Pulmonary artery endothelial cell (primary cell): Measurements from ENCODE around the gene PAQR9. TPM values are rescaled to one million over a fixed set of nuclear protein-coding genes. Genes with fewer than 3 reads are reported as not detected.

Experiments used
- DNase-seq: peaks from one replicate; pipeline ENCODE4 v3.0.0-alpha.2; 2011; ENCODE audit warnings: low read depth, low spot score
- total RNA-seq: library from RNA; depleted of rRNA; stranded (reverse); fragments of >200 nt; gene quantifications from 2 replicates; pipeline ENCODE4 v1.2.3, GENCODE V29; 2014

PAQR9 gene
- total RNA-seq, 1 donor from 2014 or later, result not detected

DNA sequence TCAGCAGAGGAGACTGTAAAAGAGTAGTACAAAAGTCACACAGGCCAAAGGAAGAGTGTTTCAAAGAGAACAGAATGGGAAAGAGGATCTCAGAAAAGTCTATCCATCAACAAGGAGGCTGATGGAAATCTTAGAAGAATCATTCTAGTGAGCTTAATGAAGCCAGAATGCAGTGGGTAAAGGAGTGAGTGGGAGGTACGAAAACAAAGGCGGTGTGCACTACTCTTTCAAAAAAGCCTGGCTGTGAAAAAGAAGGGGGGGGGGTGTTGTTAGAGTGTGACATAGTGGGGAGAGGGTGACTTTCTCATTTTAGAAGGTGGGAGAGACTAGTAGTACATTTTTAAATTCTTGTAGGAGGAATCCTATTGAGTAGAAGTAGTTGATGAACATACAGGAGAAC lies 11.7 kb downstream of the PAQR9 start:
- DNase-seq, result no peak

DNA sequence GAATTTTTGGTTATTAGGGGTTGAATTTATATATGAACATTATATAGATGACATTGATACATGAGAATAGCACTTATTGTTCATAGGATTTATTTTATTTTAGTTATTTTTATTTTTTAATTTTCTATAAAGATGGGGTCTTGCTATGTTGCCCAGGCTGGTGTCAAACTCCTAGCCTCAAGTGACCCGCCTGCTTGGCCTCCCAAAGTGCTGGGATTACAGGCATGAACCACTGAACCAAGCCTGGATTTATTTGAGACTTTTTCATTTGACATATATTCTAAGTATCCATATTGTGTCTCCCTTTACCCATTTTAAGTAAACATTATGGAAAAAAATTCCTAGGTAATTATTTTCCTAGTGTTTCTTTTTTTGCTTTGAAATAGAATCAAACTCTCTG lies 12.5 kb downstream of the PAQR9 start:
- no peak for DNase-seq

DNA sequence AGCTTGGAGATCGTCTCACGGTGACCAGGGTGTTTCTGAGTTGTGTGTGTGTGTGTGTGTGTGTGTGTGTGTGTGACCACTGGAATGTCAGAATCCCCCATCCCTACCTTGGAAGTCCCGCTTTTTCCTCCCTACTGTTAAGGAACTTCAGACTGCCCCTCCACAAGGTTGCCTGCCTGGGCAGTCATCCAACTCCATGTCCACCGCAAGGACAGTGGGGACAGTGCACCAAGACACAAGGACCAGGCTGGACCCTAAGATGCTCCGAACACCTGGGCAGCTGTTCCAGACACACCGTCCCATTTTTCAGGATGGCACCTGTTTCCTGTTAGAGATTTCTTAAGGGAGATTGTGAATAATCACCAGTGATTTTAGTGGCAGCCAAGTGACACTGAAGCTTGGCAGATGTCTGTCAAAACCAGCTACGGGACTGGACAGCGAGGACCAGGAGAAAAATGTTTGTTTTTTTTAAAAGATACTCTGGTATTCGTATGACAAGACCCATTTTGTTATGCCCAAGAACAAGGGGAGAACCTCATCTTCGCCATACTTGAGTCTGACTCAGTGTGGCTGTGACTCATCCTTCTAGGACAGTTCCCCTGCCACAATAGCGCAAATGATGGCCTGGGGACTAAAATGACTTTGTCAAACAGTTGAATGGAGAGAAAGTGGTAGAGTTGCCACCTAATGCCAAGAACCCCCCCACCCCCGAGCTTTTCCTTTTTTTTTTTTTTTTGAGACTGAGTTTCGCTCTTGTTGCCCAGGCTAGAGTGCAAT lies 15.5 kb downstream of the PAQR9 start:
- DNase-seq, result no peak

DNA sequence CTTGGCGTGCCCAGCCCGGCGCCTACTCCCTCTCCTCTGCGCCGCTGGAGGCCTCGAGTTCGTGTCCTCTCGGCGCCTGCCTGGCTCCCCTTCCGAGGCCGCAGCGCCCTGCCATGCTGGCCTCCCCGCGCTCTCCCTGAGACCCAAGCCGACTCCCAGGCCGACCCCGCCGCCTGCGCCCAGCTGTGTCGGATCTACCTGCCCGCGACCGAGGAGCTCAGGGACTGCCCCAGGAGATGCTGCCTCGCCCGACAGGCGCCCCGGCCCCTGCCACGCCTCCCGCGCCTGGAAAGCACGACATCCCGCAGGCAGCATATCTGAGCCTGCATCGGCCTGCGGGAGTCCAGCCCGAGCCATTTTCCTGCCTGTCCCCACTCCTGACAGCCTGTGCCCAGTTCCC lies 16.1 kb downstream of the PAQR9 start:
- no peak for DNase-seq

DNA sequence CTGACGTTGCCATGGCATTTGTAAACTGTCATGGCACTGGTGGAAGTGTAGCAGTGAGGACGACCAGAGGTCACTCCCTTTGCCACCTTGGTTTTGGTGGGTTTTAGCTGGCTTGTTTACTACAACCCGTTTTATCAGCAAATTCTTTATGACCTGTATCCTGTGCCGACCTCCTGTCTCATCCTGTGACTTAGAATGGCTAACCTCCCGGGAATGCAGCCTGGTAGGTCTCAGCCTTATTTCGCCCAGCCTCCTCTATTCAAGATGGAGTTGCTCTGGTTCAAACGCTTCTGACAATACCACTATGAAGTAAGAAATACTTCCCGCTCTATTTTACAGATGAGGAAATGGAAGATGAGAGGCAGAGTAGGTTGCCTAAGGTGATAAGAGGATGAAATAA lies 16.6 kb downstream of the PAQR9 start:
- DNase-seq, result no peak

DNA sequence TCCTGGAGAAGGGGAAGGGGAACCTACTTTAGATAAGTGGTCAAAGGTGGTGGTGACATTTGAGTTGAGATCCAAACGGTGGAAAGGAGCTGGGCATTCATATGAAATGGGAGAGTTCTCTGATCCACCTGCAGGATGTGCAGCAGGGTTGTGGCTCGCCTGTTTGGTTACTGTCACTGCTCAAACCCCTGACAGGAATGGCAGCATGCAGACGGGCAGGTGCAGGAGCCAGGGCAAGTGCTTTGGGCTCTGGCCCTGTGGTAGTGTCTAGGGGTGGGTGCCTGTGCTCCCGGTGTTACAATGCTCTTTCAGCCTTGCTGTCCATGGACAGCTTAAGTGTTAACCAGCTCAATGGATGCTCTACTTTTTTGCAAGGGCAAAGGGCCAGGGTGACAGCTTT lies 18.5 kb downstream of the PAQR9 start:
- DNase-seq, result no peak

DNA sequence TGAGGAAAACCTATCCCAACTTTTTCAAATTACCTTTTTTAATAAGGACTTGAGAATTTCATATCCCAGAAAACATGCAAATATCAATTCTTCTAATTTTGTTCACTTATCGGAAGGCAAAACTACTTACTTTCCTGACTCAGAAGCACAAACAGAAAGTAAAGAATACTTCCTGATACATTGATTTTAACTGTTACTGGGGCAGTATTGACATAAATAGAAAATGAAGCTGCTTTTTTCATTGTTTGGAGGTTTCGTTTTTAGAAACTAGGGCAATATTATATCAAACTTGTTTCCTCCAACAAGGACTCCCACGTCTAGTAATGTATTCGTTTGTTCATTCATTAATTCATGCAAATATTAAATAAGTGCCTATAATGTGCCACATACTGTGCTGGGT lies 19.1 kb downstream of the PAQR9 start:
- DNase-seq, result no peak

DNA sequence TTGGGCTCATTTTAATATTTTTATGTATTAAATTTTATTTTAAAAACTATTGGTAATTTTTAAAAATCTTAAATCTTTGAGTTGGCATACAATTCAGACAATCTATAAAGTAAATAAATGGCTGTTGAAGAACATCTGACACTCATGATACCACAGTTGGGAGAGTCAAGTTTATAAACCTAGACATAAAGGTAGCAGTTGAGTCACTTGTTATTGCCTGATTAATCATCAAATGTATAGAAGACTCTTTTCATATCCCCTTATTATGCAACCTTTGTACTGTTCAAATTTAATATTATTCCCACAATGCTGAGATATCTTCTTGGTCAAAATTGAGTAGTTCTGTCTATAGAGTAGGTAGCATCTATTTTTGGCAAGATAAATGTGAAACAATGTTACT lies 19.6 kb downstream of the PAQR9 start:
- DNase-seq, result no peak

DNA sequence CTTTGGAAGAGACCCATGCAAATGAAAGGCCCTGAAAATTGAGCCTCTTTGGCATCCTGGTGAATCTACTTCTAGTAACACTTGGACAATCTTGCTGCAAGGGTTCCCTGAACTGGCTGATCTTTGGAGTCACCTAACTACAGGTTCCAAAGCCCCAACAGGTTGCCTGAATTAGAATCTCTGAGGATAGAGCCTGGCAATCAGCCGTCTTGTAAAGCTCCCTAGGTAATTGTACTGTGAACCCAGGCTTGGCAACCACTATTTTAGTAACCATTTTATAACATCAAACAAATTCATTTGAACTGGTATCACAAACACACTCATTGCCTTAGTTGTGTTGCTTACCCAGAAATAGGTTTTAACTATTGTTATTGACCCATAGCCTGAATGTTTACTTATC lies 20.1 kb downstream of the PAQR9 start:
- no peak for DNase-seq

DNA sequence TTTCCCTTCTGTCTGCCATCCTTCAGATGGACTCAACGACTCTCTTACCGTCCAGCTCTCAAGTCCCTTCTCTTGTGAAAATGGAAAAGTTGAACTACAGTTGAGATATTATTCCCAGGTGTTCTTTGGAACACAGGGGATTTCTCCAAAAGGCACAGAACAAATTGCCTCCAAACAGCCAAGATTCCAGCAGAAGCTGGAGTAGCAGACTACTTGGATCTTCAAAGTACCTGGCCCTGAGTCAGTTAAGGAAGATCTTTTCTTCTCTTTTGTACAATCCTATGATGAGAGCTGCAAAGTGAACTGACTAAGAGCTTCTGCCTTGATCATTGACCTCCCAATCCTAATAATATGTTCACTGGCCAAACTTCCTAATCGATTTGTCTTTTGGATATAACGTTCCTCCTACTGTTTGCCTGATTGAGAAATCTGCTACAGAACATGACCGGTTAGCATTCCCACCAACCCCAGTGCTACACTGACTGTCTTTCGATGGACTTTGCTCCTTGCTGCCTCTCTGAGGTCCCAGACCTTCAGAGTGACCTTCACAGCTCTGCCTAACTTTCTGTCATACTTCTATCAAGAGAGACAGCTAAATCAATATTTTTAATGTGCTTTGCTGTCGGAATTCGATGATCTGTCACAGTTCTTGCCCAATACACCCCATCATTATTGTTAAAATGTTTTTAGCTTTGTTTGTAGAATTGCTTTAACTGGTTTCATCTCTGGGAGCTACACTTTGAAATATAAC lies 21.9 kb downstream of the PAQR9 start:
- DNase-seq, result no peak

DNA sequence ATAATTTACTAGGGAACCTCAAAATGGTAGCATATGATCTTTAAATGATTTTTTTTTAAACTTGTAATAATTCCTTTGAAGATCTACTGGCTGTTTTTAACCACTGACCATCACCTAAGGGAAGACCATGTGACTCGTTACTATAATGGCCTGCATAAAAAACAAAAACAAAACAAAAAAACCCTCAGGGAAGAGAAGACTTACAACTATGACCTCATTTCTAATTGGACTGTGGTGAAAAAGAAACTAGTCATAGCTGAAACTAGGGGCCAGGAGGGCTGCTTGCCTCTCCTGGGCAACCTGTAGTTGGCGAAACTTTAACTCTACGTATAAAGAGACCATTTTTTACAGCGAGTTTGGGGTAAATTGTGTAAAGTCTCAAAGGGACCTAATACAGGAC lies 23.0 kb downstream of the PAQR9 start:
- DNase-seq, result no peak

DNA sequence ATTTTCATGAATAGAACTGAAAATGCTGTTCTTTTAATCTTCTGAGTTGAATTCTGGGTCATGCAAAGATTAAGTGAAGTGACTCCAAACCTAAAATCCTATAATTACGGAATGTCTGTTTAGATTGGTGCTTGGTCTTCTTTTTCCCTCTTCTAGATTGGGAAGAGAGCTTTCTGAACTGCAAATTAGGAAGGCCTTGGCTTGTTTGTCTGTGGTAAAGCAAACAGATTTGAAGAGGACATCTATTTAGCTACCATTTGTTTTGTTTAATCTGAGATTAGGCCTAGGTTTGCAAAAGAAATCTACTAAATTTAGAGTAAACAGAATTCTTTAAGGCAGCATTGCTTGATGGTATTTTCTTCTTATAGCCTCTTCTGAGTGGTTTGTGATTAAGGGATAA lies 23.5 kb downstream of the PAQR9 start:
- DNase-seq, result no peak

DNA sequence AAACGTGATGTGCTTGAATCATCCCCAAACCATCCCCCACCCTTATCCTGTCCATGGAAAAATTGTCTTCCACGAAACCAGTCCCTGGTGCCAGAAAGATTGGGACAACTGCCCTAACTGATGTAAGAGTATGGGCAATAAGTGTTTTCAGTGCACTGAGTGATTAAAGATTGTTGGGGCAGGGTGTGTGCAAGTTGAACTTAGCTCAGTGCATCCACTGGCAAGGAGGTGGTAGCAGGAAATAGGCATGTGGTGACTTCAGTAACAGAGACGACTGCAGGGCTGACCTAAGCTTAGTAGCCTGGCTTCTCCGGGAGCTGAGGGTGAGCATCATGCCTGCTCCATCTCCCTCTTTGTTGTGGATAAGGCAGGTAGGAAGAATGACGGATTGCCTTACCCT lies 27.5 kb downstream of the PAQR9 start:
- DNase-seq, result no peak

DNA sequence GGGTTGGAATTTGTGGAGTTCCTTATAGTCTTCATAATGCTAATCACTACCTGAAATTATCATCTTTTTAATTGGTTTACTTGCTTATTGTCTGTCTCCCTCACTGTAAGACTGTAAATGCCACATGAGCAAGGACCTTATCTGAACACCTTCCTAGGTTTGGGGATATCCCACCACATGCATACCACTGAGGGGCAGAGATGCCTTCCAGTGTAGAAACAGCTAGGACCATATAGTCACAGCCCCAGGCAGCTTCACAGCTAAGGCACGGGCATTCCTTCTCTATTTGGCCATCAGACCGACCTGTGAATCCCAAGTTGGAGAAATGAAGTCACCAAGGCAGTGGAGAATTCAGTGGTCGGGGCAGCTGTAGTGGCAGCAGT lies 28.6 kb downstream of the PAQR9 start:
- DNase-seq, result no peak

DNA sequence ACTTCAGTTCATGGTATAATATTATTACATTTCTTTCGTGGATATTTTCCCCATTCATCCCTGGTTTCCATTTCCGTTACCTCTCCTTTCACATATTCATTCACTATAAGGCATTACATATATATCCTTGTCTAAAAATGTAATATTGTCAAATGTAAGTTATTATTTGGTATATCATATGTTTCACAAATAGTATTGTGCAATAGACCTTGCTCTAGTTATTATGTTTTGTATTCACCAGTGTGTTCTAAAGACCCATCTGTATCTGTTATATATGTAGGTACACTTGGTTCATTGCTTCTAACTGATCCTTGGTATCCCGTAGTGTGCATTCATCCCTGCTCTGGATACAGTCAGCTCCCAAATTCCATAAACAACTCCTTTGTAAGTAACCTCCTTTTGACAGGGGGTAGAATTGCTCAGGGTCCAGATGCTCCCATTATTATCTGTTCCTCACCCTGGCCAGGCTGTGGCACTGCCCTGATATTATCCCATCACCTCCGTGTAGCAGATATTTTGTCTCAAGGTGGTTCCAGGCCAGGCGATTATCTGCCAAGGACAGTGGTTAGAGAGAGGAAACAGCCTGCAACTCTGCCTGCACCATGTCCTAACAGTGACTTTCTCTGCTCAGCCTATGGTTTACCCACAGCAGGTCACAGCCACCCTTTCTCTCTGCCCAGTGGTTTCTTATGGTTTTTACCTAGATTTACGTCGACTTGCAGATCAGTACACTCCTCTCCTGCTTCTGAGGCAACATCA lies 29.2 kb downstream of the PAQR9 start:
- DNase-seq, result no peak

DNA sequence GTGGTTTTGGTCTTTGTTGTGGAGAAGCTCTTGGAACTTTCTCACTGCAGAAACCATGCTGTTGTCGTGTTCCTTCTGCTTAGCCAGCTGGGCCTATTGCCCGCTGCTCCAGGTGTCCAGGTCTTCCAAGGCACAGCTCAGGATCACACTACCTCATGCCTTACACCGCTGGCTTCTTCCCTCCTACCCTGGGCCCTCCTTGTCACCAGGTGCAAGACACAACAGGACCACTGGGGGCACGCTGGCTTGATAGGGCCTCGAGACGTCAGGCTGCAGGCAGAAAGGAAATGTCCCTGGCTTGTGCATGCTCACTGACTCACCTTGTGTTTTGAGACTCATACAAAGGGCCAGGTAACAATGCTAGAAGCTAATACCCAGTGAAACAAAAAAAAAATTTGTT lies 32.3 kb downstream of the PAQR9 start:
- no peak for DNase-seq

DNA sequence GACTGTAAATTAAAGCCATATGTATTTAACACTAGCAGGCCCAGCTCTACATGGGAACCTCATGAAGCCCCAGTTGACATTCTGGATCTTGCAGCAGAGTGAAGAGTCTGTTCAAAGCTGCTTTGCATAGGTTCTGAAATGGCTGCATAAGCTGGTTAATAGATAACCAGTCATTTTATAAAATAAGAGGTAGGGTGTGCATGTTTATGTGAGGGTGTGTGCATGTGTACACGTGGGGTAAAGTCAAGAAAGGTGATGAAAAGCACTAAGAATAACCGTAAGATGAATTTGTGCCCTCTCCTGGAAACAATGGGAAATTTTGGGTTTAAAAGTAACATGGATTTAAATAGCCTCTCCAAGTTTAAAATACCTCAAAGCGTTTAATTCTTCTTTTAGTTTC lies 33.0 kb downstream of the PAQR9 start:
- DNase-seq, result no peak

DNA sequence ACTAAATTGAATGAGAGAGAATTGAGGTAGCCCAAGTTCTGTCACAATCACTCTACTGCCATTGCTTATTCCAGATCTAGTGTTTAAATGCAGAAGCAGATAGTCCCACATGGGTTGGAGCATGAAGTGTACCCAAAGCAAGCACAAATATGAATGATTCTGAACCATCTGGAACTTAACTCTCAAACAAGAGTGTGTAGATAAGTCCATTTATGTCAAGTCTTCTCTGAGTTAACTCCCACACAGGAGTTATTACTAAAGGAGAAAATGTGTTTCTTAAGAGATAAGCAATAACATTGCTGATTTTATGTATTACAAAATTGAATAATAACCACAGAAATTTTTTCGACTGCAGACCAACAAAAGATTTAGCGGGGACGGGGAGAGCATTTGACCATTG lies 33.6 kb downstream of the PAQR9 start:
- DNase-seq, result no peak

DNA sequence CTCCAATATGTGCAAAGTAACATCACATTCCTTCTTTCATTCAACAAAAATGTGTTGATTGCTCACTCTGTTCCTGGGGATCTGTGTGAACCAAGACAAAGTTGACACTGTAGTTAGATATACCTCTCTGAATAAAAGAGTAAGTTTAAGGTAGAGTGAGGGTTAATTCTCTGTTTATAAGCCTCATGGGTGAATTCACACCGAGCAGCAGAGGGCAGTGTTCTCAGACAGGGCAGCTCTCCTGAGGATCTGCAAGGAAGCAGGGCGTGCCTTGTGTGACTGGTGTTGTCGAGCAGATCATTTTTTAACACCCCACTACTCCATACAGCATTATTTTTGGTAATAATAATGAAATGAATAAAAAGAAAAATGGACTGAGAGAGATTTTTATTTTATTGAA lies 34.4 kb downstream of the PAQR9 start:
- no peak for DNase-seq

DNA sequence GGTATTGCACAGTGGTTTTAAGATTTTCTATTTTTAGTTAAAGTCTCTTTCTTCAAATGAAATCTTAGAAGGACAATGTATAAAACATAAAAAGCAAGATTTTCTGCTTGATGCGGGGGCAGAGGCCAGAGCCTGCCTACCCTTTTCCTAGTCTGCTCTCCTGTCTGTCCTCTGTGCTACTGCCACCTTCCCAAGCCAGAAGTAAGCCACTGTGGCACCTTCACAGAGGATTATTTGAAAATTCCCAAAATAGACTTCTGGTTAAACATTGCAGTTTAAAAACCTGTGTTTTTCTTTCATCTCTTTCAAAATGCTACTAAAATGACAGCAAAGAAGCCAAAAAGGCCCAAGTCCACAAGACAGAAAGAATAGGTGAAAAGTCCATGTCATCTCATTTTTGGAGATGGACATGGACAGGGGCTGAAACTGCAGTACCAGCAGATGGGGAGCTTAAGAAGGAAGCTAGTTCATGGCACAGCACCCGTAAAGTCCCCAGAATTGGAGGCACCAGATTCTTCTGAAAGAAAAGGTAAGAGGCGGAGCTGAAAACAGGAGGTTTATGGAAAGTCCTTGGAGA lies 37.0 kb downstream of the PAQR9 start:
- DNase-seq, result no peak

DNA sequence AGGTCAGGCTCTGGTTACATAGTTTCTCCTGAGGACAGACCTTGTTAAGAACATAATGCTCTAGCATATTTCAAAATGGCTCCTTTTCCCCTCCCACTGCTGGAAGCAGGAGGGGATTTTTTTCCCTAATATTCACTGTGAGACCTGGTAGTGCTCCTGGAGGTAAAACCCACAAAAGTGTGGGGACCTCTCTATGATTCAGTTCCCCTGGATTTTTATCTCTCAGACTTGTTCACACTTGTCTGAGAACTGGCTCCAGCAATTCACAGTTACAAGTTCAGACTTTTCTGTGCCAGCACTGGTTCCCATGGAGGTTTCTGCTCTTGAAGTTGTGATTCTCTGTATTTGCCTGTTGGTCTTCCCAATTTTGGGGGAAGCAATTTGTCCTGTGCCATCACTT lies 38.3 kb downstream of the PAQR9 start:
- DNase-seq, result no peak

DNA sequence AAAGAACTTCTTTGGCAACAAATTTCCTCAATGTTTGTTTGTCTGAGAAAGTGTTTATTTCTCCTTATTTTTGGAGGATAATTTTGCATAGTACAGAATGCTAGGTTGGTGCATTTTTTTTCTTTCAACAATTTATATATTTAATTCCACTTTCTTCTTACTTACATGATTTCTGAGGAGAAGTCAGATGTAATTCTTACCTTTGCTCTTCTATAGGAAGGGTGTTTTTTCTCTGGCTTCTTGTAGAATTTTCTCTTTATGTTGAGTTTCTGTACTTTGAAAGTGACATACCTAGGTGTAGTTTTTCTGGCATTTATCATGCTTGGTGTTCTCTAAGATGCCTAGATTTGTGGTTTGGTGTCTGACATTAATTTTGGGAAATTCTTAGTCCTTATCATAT lies 39.8 kb downstream of the PAQR9 start:
- no peak for DNase-seq
